GM12878 (cell line): ENCODE measurements around the gene IL23R. TPM values are rescaled to one million over a fixed set of nuclear protein-coding genes. Genes with fewer than 3 reads are reported as not detected.

Experiments
- ATAC-seq: fragments of 200-7000 bp; cut with Tn5 transposase; 3 replicates; pipeline ENCODE4 v1.9.1; 2020; ENCODE audit warnings: mild to moderate bottlenecking, moderate library complexity
- BruUV-seq: library from RNA; stranded (reverse); fragments of 400-500 nt; replicated peaks from 2 replicates; lab custom pipeline; 2021; lab: Mats Ljungman, UMichigan
- CTCF ChIA-PET: fragments of 300-600 bp; sonication (Branson Sonifier 250); formaldehyde crosslinking; extraction: SDS; loops from one replicate; lab custom pipeline; 2021; ENCODE audit warnings: inconsistent platforms; lab: Yijun Ruan, JAX
- POLR2A ChIA-PET: fragments of 350-600 bp; formaldehyde crosslinking; extraction: SDS; loops from one replicate; lab custom pipeline; 2021; ENCODE audit warnings: inconsistent platforms; lab: Charles Lee
- RAD21 ChIA-PET: fragments of 300-600 bp; sonication (Branson Sonifier 250); formaldehyde crosslinking; loops from one replicate; lab custom pipeline; 2023; ENCODE audit warnings: antibody characterized with exemption; ENCODE audit not compliant: unreplicated experiment; lab: Charles Lee
- SMC1A ChIA-PET: fragments of 300-600 bp; sonication (Branson Sonifier 250); formaldehyde crosslinking; loops from one replicate; lab custom pipeline; 2023; ENCODE audit not compliant: unreplicated experiment, uncharacterized antibody; lab: Charles Lee
- DNase-seq: peaks from one replicate; pipeline ENCODE4 v3.0.0-alpha.2; 2011; ENCODE audit warnings: low read depth, low spot score
- FAIRE-seq: peaks from 3 replicates; lab custom pipeline; 2011; peaks lifted over from hg19 to GRCh38; lab: Jason Lieb, UNC
- H2AFZ ChIP-seq: 2 replicates; pipeline ENCODE4 v1.6.0; 2011; ENCODE audit warnings: low read depth, low read length, control low read depth; ENCODE audit not compliant: control insufficient read depth
- H3K27ac ChIP-seq: 2 replicates; pipeline ENCODE4 v1.5.1; 2011; ENCODE audit warnings: control low read depth; ENCODE audit not compliant: control insufficient read depth, insufficient read depth
- H3K27me3 ChIP-seq, 2 experiments: replicated peaks in 1 of 2; 2 replicates each; pipeline versions ENCODE4 v1.6.0 to v1.6.1; 2011; ENCODE audit warnings: low read length in 1 of 2; ENCODE audit not compliant: control insufficient read depth in 2 of 2, insufficient read depth in 2 of 2
- H3K36me3 ChIP-seq, 2 experiments: 2 replicates each; pipeline ENCODE4 v1.5.1; 2011; ENCODE audit warnings: low read length in 1 of 2; ENCODE audit not compliant: control insufficient read depth in 2 of 2, insufficient read depth in 2 of 2
- H3K4me1 ChIP-seq: 2 replicates; pipeline ENCODE4 v1.6.1; 2011; ENCODE audit warnings: mild to moderate bottlenecking, low read length, moderate library complexity, mixed read lengths; ENCODE audit not compliant: control insufficient read depth, insufficient read depth
- H3K4me2 ChIP-seq: 2 replicates; pipeline ENCODE4 v1.6.0; 2011; ENCODE audit warnings: control low read depth; ENCODE audit not compliant: control insufficient read depth, insufficient read depth
- H3K4me3 ChIP-seq: fragments of 200-600 bp; sonication (generic); 2 replicates; pipeline ENCODE4 v1.5.1; 2016
- H3K79me2 ChIP-seq: 2 replicates; pipeline ENCODE4 v1.6.0; 2011; ENCODE audit warnings: low read length; ENCODE audit not compliant: control insufficient read depth, insufficient read depth
- H3K9ac ChIP-seq: 2 replicates; pipeline ENCODE4 v1.8.0; 2011; ENCODE audit warnings: low read length, control low read depth, mixed read lengths; ENCODE audit not compliant: control insufficient read depth, insufficient read depth
- H3K9me3 ChIP-seq: replicated peaks from 3 replicates; pipeline ENCODE4 v1.5.1; 2011; ENCODE audit warnings: mild to moderate bottlenecking, low read length; ENCODE audit not compliant: control insufficient read depth, insufficient read depth
- H4K20me1 ChIP-seq: 2 replicates; pipeline ENCODE4 v1.6.0; 2011; ENCODE audit not compliant: control insufficient read depth, insufficient read depth
- MTA3 ChIP-seq: IDR thresholded peaks from 2 replicates; pipeline ENCODE4 v1.6.1; 2012; ENCODE audit warnings: low read length, inconsistent platforms, borderline replicate concordance
- NFXL1 ChIP-seq: fragments of 450-650 bp; IDR thresholded peaks from 2 replicates; pipeline ENCODE4 v1.6.1; 2017; ENCODE audit warnings: antibody characterized with exemption, mild to moderate bottlenecking, borderline replicate concordance
- RUNX3 ChIP-seq: IDR thresholded peaks from 2 replicates; pipeline ENCODE4 v1.6.1; 2012; ENCODE audit warnings: low read length, inconsistent platforms
- SUPT20H ChIP-seq: IDR thresholded peaks from 2 replicates; pipeline ENCODE4 v1.6.1; 2011; ENCODE audit warnings: low read depth, mild to moderate bottlenecking, low read length, moderate library complexity, borderline replicate concordance; ENCODE audit not compliant: control insufficient read depth
- YBX1 ChIP-seq: fragments of 450-650 bp; IDR thresholded peaks from 2 replicates; pipeline ENCODE4 v1.6.1; 2016; ENCODE audit warnings: antibody characterized with exemption
- WGBS: methylation state at CpG from one replicate; pipeline ENCODE4 v1.1.6; 2016; ENCODE audit warnings: low lambda C conversion rate; ENCODE audit not compliant: insufficient replicate concordance, insufficient coverage; ENCODE audit errors: missing lambda C conversion rate; 5-methylcytosine and 5-hydroxymethylcytosine counted together
- in situ Hi-C: fragments of 300-500 bp; cut with MboI; formaldehyde crosslinking; loops from 9 replicates; pipeline ENCODE4 v1.14.3; 2018; ENCODE audit warnings: mixed read lengths
- intact Hi-C: fragments of 100-400 bp; cut with micrococcal nuclease; formaldehyde crosslinking; loops from one replicate; pipeline ENCODE4 v1.14.2; 2022; ENCODE audit not compliant: unreplicated experiment
- polyA plus RNA-seq, 11 experiments: library from polyadenylated mRNA; depleted of rRNA in 4 of 11; unstranded in 6 of 11; stranded (reverse) in 5 of 11; fragments of >200 nt; fragmentation: Nextera tagmentation in 4 of 11; fragmentation: Illumina TruSeq in 1 of 11; extraction: Ambion mirVana in 4 of 11; extraction: Trizol in 1 of 11; gene quantifications; 1 replicate in 1 of 11; 2 replicates in 10 of 11; pipeline versions ENCODE4 v1.2.1 to v1.2.3, GENCODE V29; 2011 to 2016; ENCODE audit warnings: inconsistent platforms in 2 of 11, missing spikeins in 2 of 11, low read depth in 1 of 11
- total RNA-seq, 4 experiments: library from RNA; depleted of rRNA in 3 of 4; stranded (reverse); fragments of >200 nt in 3 of 4; fragmentation: Illumina TruSeq in 1 of 4; extraction: Trizol in 1 of 4; gene quantifications; 2 replicates each; pipeline versions ENCODE4 v1.2.1 to v1.2.3, GENCODE V29; 2013 to 2021

Gene IL23R
- total and polyA plus RNA-seq, 10 of the 15 experiments (the other 5 are each of a cell fraction or from before 2014, with no cell fraction given) = 0.16 to 6.4 (median 0.59) TPM

GRCh38 chr1:67190410-67190809, 24.2 kb downstream of the IL23R start:
- Histone ChIP-seq H3K4me3 (no peak overlapping the region), H3K27ac (no peak overlapping the region), H3K4me1 (peaks cover 20% of the 10 kb centered on the region), H3K79me2 (no peaks in the 10 kb centered on the region), H2AFZ (no peak overlapping the region), H3K4me2 (no peak overlapping the region), H3K36me3 (no peaks in the 10 kb centered on the region), H4K20me1 (no peaks in the 10 kb centered on the region), H3K9me3 (no peaks in the 10 kb centered on the region), H3K9ac (no peak overlapping the region), H3K27me3 (no peaks in the 10 kb centered on the region)
- DNase-seq (no peak), FAIRE-seq (no peak), ATAC-seq (no peak)
- TF ChIP-seq MTA3 (no peak), NFXL1 (no peak), SUPT20H (no peak)
- ChIA-PET CTCF (interaction anchor here (0.9 to 3.4 kb wide), 8 partner anchors 19 to 207 kb away, joined by 3 to 45 read pairs (median 6); no protein-coding TSS in a partner anchor), POLR2A (interaction anchor here (0.6 to 1.5 kb wide), 7 partner anchors 16 to 1771 kb away, joined by 3 to 6 read pairs (median 4); partner anchors contain the start of gene IL23R), RAD21 (interaction anchor here (0.6 to 1.6 kb wide), 8 partner anchors 19 to 417 kb away, joined by 3 to 9 read pairs (median 4); no protein-coding TSS in a partner anchor), SMC1A (interaction anchor here (1.0 to 3.4 kb wide), 10 partner anchors 20 to 150 kb away, joined by 3 to 32 read pairs (median 4); partner anchors contain the start of gene IL23R)
- intact Hi-C loops = no loop called here
- 100% methylated on average over 2 of the region's 2 CpGs for WGBS
- BruUV-seq = no TSS peak
- in situ Hi-C loops = no loop called here

- DNase-seq (no peak), FAIRE-seq (no peak), ATAC-seq (no peak)
- WGBS = 44% methylated on average over 2 of the region's 2 CpGs
- intact Hi-C loops = no loop called here
- Histone ChIP-seq H3K4me3 (no peak overlapping the region), H3K36me3 (no peaks in the 10 kb centered on the region), H2AFZ (no peak overlapping the region), H3K79me2 (no peaks in the 10 kb centered on the region), H3K9me3 (no peaks in the 10 kb centered on the region), H3K4me1 (peaks cover 20% of the 10 kb centered on the region), H3K27me3 (no peaks in the 10 kb centered on the region), H4K20me1 (no peaks in the 10 kb centered on the region), H3K27ac (no peak overlapping the region), H3K9ac (no peak overlapping the region), H3K4me2 (no peak overlapping the region)
- POLR2A ChIA-PET = interaction anchor here (0.8 to 1.5 kb wide), 2 partner anchors 16 to 19 kb away, joined by 3 to 4 read pairs; no protein-coding TSS in a partner anchor
- RAD21 ChIA-PET = interaction anchor here (0.9 to 1.8 kb wide), 5 partner anchors 20 to 148 kb away, joined by 3 to 9 read pairs (median 3); no protein-coding TSS in a partner anchor
- SMC1A ChIA-PET = interaction anchor here (1.0 to 3.4 kb wide), 11 partner anchors 16 to 149 kb away, joined by 3 to 32 read pairs (median 4); partner anchors contain the start of gene IL23R
- in situ Hi-C loops = no loop called here
- CTCF ChIA-PET = interaction anchor here (0.9 to 3.4 kb wide), 8 partner anchors 19 to 309 kb away, joined by 3 to 45 read pairs (median 6); no protein-coding TSS in a partner anchor
- BruUV-seq = no TSS peak
- TF ChIP-seq RUNX3 (peak; percentile 29; the same call in 1 of the 2 replicates), YBX1 (no peak)
These were observed 24.7 kb downstream of the IL23R start for GRCh38 chr1:67190942-67191341.
